NCI-H2171 (cell line): ENCODE measurements around the gene KIR2DL4.
"Not testable (repeated sequence)": the region's sequence is repeated elsewhere in the genome, so short reads cannot be mapped to it uniquely, and the experiment has no call there.

Source experiments
- DNase-seq: peaks from one replicate; lab custom pipeline; 2025; lab: John Stamatoyannopoulos, UW

KIR2DL4 gene

GRCh38 chr19:54804571-54804970 is 1.2 kb downstream of the KIR2DL4 start:
- DNase-seq: no peak

- no peak for DNase-seq
These were observed 2.5 kb downstream of the KIR2DL4 start for GRCh38 chr19:54805665-54806515.

GRCh38 chr19:54806516-54806838 is 3.1 kb downstream of the KIR2DL4 start:
- DNase-seq: no peak

GRCh38 chr19:54814571-54814970 is 11.2 kb downstream of the KIR2DL4 start:
- not testable (repeated sequence) for DNase-seq

- DNase-seq: not testable (repeated sequence)
These were observed 12.8 kb downstream of the KIR2DL4 start, which contains the start of gene KIR3DL1 for GRCh38 chr19:54816251-54816650. Gene KIR3DL1 (plus strand): TSS chr19:54816468.

GRCh38 chr19:54817670-54818536 is 14.5 kb downstream of the KIR2DL4 start:
- DNase-seq: no peak

- DNase-seq: not testable (repeated sequence)
These were observed 21.0 kb downstream of the KIR2DL4 start for GRCh38 chr19:54824416-54824815.

GRCh38 chr19:54825326-54825725 is 21.9 kb downstream of the KIR2DL4 start:
- DNase-seq: not testable (repeated sequence)

- DNase-seq: not testable (repeated sequence)
These were observed 24.7 kb downstream of the KIR2DL4 start for GRCh38 chr19:54828064-54828463.

GRCh38 chr19:54832496-54832895 is 29.1 kb downstream of the KIR2DL4 start, which contains the start of gene KIR2DS4:
Gene KIR2DS4 (plus strand): TSS chr19:54832676.
- not testable (repeated sequence) for DNase-seq

GRCh38 chr19:54835126-54835525 is 31.7 kb downstream of the KIR2DL4 start:
- not testable (repeated sequence) for DNase-seq

GRCh38 chr19:54837522-54837921 is 34.1 kb downstream of the KIR2DL4 start:
- not testable (repeated sequence) for DNase-seq

- not testable (repeated sequence) for DNase-seq
These were observed 39.8 kb downstream of the KIR2DL4 start for GRCh38 chr19:54843171-54843570.

GRCh38 chr19:54850061-54850640 is 46.7 kb downstream of the KIR2DL4 start, which contains the start of gene KIR3DL2:
Gene KIR3DL2 (plus strand): TSS chr19:54850443. CDS start chr19:54850476, 33 bp downstream.
- not testable (repeated sequence) for DNase-seq

- DNase-seq: no peak
These were observed 47.5 kb downstream of the KIR2DL4 start for GRCh38 chr19:54850930-54851329.

GRCh38 chr19:54851353-54851752 is 47.9 kb downstream of the KIR2DL4 start:
- DNase-seq: no peak

GRCh38 chr19:54855241-54855640 is 51.8 kb downstream of the KIR2DL4 start:
- not testable (repeated sequence) for DNase-seq

GRCh38 chr19:54858476-54858875 is 55.1 kb downstream of the KIR2DL4 start:
- DNase-seq: not testable (repeated sequence)

- not testable (repeated sequence) for DNase-seq
These were observed 56.0 kb downstream of the KIR2DL4 start for GRCh38 chr19:54859421-54859820.

GRCh38 chr19:54863459-54863858 is 60.0 kb downstream of the KIR2DL4 start:
- not testable (repeated sequence) for DNase-seq
